Nucleus accumbens (tissue), 56 donors: Measurements from ENCODE around the gene MYRIP.
"Not testable (repeated sequence)": the region's sequence is repeated elsewhere in the genome, so short reads cannot be mapped to it uniquely, and the experiment has no call there.

Experiments used
- DNase-seq, 56 donors: peaks; one replicate each; lab custom pipeline; 2025; lab: John Stamatoyannopoulos, UW

MYRIP gene

GRCh38 chr3:39809181-39809994 lies at the start of gene MYRIP:
TSS of gene MYRIP (plus strand) at chr3:39809609. CDS start at chr3:39900817, 91,208 bp downstream.
- peak in 38 of 56 donors; percentile 12 to 83 (median 40) for DNase-seq

DNA sequence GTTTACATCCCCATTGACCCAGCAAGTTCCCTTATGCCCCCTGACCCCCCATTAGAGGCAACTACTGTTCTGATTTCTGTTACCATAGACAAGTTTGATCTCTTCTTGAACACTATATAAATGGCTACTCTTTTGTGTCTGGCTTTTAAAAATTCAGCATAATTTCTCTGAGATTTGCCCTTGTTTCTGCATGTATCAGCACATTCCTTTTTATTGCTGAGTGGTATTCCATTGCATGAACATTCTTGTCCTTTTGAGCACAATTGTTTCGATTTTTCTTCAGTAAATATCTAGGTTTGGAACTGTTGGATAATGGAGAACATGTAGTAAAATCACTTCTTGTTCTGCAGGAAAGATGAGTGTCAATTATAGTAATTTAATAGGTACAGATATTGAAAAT lies 49.1 kb upstream of the MYRIP start:
- no peak for DNase-seq

GRCh38 chr3:39762537-39763070 lies 46.8 kb upstream of the MYRIP start:
- DNase-seq, result no peak

GRCh38 chr3:39763390-39763789 lies 46.0 kb upstream of the MYRIP start:
- DNase-seq, result no peak

DNA sequence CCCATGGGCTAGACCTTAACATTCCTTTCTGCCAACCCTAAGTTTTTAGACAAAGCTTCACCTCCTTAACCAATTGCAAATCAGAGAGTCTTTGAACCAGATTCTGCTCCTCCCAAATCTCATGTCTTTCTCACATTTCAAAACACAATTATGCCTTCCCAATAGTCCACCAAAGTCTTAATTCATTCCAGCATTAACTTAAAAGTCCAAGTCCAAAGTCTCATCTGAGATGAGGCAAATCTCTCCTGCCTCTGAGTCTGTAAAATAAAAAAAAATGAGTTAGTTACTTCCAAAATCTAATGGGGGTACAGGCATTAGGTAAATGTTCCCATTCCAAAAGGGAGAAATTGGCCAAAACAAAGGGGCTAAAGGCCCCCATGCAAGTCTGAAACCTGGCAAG lies 43.8 kb upstream of the MYRIP start:
- DNase-seq, result no peak

- no peak for DNase-seq
Observed at GRCh38 chr3:39766433-39766832, 43.0 kb upstream of the MYRIP start.

DNA sequence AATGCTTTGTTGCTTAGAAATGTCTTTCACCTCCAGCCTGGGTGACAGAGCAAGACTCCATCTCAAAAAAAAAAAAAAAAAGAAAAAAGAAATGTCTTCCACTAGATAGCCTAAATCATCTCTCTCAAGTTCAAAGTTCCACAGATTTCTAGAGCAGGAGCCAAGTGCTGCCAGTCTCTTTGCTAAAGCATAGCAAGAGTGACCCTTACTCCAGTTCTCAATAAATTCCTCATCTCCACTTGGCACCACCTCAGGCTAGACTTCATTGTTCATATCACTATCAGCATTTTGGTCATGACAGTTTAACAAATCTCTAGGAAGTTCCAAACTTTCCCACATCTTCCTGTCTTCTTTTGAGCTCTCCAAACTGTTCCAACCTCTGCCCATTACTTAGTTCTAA lies 42.5 kb upstream of the MYRIP start:
- not testable (repeated sequence) for DNase-seq

GRCh38 chr3:39778168-39778567 lies 31.2 kb upstream of the MYRIP start:
- not testable (repeated sequence) for DNase-seq

DNA sequence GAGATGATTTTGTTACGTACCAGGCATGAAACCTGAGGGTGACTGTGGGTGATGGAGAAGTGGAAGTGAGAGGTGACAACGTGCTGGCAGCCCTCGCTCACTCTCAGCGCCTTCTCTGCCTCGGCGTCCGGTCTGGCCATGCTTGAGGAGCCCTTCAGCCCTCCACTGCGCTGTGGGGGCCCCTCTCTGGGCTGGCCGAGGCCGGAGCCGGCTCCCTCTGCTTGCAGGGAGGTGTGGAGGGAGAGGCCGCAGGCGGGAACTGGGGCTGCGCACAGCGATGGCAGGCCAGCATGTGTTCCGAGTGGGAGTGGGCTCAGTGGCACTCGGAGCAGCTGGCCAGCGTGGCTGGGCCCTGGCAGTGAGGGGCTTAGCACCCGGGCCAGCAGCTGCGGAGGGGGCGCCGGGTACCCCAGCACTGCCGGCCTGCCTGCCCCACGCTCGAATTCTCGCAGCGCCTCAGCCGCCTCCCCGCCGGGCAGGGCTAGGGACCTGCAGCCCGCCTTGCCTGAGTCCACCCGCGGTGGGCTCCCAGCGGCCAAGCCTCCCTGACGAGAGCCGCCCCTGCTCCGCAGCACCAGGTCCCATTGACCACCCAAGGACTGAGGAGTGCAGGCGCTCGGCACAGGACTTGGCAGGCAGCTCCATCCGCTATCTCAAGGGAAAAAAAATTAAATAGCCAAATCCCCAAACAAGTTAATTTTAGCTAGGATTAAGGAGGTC lies 29.7 kb upstream of the MYRIP start:
- no peak for DNase-seq

DNA sequence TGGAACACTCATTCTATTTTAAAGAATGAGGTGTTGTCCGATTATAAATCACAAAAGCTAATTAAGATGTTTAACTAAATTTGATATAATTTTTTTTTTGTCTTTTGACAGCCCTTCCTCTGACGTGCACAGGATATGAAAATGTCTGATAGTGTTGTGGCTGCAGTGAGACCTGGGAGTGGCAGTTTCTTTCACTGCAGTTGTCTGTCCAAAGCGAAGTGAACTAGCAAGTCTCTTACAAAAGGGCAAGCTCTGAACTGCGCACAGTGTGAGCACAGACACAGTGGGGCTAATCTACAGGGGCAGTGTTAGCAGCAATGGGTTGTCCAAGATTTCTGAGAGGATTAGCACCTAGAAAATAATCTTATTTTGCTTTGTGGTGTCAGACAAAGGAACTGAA lies 29.1 kb upstream of the MYRIP start:
- DNase-seq, result no peak

GRCh38 chr3:39781025-39781424 lies 28.4 kb upstream of the MYRIP start:
- DNase-seq, result no peak

- no peak for DNase-seq
Observed at GRCh38 chr3:39781632-39782031, 27.8 kb upstream of the MYRIP start.

DNA sequence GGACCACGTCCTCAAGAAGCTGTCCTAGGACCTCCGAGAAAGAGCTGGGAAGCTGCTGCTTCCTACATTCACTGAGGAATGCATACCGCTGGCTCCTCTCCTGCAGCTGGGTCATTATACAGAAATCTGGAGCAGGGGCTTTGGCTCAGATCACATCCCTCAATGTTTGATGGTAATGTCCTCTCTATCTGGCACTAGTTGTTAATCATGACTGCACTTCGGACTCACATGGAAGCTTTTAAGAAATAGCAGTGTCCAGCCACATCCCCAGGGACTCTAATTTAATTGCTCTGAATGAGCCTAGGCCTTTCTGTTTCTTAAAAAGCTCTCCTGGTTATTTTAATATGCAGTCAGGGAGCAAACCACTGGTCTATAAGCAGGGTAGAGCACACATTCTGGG lies 25.7 kb upstream of the MYRIP start:
- DNase-seq, result no peak

GRCh38 chr3:39784922-39785321 lies 24.5 kb upstream of the MYRIP start:
- DNase-seq, result no peak

DNA sequence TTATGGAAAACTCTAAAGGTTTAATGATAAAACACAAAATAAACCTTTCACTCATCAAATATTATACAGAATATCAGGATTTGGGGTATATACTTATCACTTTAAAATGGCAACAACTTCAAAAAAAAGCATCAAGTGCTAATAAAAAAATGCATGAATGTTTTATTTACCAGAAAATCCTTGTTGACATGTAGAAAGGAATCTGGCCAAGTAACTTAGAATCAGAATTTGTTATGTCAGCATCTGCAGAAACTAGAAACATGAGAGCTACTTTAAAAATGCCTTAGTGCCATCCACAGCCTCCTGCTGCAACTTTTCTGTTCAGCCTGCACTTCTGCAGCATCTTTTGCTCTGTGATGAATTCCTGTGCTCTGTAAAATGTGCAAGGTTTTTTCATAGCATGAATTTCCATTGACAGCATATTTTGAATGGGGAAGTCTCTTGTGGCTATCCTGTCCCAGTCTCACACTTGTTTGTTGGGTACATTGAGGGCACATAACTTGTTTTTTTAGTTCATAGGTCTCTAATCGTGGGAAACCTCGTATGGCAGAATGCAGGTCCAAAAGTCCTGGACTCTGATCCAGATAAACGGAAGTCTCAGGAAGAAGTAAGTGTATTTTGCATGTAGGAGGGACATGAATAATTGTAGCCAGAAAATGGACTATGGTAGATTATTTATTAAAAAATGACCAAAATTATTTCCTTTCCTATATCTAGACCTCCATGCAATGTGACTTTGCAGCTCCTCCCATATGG lies 21.1 kb upstream of the MYRIP start:
- DNase-seq, result no peak

DNA sequence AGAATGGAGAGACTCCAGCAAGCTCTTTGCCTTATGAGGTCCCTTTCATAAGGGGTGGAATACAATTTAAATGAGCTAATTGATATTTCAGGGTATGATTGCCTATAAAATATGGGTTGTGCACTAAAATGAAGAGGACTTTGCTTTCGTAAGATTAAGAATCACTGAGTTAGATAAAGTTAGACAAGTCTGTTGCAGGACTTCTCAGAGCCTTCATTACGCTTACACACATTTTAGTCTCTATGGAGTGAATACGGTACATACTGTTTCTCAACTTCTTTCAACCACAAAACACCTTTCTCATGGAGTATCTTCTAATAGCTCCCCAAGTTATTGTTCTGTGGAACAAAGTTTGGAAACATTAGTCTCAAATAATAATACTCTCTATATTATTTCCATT lies 17.8 kb upstream of the MYRIP start:
- no peak for DNase-seq

- DNase-seq, result no peak
Observed at GRCh38 chr3:39794880-39795279, 14.5 kb upstream of the MYRIP start.

- DNase-seq, result no peak
Observed at GRCh38 chr3:39801216-39801615, 8.2 kb upstream of the MYRIP start.

GRCh38 chr3:39802486-39802885 lies 6.9 kb upstream of the MYRIP start:
- not testable (repeated sequence) for DNase-seq

- DNase-seq, result no peak
Observed at GRCh38 chr3:39803956-39804355, 5.5 kb upstream of the MYRIP start.

DNA sequence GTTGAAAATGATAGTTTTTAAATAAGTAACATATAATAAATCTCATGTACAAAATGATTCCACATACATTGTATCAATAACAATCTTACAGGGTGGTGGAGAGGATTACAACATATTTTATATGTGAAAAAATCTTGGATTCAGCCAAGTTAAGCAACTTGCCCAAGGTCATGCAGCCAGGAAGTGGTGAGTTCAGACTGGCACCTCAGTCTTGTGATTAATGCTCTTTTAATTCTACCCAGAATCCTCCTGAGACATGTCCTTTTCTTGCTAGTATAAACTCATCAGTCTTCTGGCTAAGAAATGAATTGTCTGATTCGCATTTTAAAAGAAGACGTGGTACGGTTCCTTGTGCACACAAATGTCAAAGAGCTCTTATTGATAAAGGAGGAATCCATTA lies 4.5 kb upstream of the MYRIP start:
- no peak for DNase-seq
